ENCODE results near the gene ST7. TPM values are rescaled to one million over a fixed set of nuclear protein-coding genes. Genes with fewer than 3 reads are reported as not detected.

Gene ST7
- total and polyA plus RNA-seq, 5 donors from 2014 or later, result 7.3 to 15.5 (median 9.9) TPM

DNA sequence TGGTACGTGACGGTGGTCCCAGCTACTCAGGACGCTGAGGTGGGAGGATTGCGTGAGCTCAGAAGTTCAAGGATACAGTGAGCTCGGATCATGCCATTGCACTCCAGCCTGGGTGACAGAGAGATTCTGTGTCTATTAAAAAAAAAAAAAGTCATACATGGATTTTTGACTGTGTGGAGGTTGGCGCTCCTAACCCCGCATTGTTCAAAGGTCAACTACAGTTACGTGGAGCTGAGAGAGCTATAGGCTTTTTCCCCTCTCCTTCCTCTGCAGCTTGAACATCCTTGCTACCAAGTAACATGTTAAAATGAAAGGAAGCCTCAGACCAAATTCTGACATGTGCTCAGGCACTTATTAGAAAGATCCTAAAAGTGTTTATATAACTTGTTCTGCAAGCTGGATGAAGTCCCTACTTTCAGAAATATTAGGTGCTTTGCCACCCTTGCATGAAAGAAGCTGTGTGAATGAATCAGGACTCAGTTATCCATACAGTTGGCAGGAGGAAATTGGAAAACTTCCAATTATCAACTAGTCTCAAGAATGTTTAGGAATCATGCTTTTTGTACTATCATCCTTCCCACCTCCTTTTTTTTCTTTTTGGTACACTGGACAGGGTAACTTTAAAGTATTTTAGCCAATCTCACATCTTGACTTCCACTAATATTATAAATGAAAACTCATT is 12.5 kb upstream of the ST7 start:
- H3K4me1 ChIP-seq (ENCODE audit: control insufficient read depth, insufficient read depth, low read length, poor library complexity, severe bottlenecking), result no peaks in the 10 kb centered on the region
- Mint-ChIP-seq H3K9me3 (no peaks in the 10 kb centered on the region), H3K27ac (no peak overlapping the region), H3K4me1 (no peaks in the 10 kb centered on the region), H3K4me3 (no peak overlapping the region), H3K27me3 (peaks cover 16% of the 10 kb centered on the region), H3K36me3 (no peaks in the 10 kb centered on the region)
- no peaks in the 10 kb centered on the region for H3K9me3 ChIP-seq (ENCODE audit: control insufficient read depth in 2 of 2, low read length in 2 of 2)
- ATAC-seq (ENCODE audit: low read depth in 2 of 2), result no peak
- no peak overlapping the region for H3K27ac ChIP-seq (ENCODE audit: insufficient read depth, low read length, poor library complexity, severe bottlenecking)
- no peak for DNase-seq
- H3K27me3 ChIP-seq (ENCODE audit: control insufficient read depth, insufficient read depth, low read length), result peaks cover 2% of the 10 kb centered on the region
- no peaks in the 10 kb centered on the region for H3K36me3 ChIP-seq (ENCODE audit: control insufficient read depth, insufficient read depth, low read length)
- no peak overlapping the region for H3K4me3 ChIP-seq (ENCODE audit: low read depth, low read length)

DNA sequence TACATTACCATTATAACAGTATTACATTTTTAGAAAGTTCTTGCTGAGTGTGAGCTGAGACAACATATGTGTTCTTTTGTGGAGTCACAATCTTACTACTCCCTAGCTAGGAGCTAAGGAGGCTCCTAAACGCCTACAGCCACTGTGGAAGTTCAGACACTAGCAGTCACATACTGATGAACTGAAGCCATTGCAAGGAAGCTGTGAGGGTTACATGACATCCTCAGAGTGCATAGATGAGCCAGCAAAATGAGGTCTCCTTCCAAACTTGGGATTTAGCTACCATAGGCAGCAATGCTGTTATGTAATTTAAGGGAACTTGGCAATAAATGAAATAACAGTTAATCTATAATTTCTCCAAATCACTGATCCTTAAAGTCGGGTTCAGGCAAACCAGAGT is 10.8 kb upstream of the ST7 start:
- H3K36me3 Mint-ChIP-seq, result no peaks in the 10 kb centered on the region
- H3K27me3 ChIP-seq (ENCODE audit: control insufficient read depth, insufficient read depth, low read length), result no peaks in the 10 kb centered on the region
- H3K27ac Mint-ChIP-seq, result no peak overlapping the region
- DNase-seq (no peak), ATAC-seq (ENCODE audit: low read depth in 2 of 2) (no peak)
- no peak overlapping the region for H3K4me3 Mint-ChIP-seq
- no peaks in the 10 kb centered on the region for H3K9me3 Mint-ChIP-seq
- H3K4me3 ChIP-seq (ENCODE audit: low read depth, low read length), result no peak overlapping the region
- no peak overlapping the region for H3K27ac ChIP-seq (ENCODE audit: insufficient read depth, low read length, poor library complexity, severe bottlenecking)
- no peaks in the 10 kb centered on the region for H3K36me3 ChIP-seq (ENCODE audit: control insufficient read depth, insufficient read depth, low read length)
- H3K27me3 Mint-ChIP-seq, result peaks cover 13% of the 10 kb centered on the region
- no peaks in the 10 kb centered on the region for H3K4me1 Mint-ChIP-seq
- H3K9me3 ChIP-seq (ENCODE audit: control insufficient read depth in 2 of 2, low read length in 2 of 2), result no peaks in the 10 kb centered on the region
- H3K4me1 ChIP-seq (ENCODE audit: control insufficient read depth, insufficient read depth, low read length, poor library complexity, severe bottlenecking), result no peaks in the 10 kb centered on the region

DNA sequence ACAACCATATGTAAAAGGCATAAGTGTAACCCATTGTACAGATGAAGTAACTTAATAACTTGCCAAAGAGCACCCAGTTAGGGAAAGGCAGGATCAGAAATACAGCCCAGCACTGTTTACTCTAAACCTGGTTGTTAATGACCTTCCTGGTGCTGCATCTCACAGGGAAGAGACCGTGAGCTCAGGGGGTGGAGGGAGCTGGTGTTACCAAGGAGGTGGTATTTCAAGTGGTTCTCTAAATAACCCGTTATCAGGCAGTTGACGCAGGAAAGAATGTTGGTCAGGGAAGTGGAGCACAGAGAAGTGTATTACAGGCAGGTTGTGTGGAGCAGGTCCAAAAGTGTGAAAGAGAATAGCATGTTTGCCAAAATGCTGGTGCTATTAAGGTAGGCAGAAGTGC is 4.4 kb upstream of the ST7 start:
- no peak for ATAC-seq (ENCODE audit: low read depth in 2 of 2)
- Mint-ChIP-seq H3K27ac (no peak overlapping the region), H3K4me1 (peaks cover 0 to 20% (median 2%) of the 10 kb centered on the region in 4 donors), H3K27me3 (peaks cover 12% of the 10 kb centered on the region), H3K36me3 (no peaks in the 10 kb centered on the region), H3K9me3 (no peaks in the 10 kb centered on the region), H3K4me3 (peak overlapping the region in 2 of 4 donors; percentile 38 to 81)
- DNase-seq, result no peak
- no peaks in the 10 kb centered on the region for H3K27me3 ChIP-seq (ENCODE audit: control insufficient read depth, insufficient read depth, low read length)
- H3K9me3 ChIP-seq (ENCODE audit: control insufficient read depth in 2 of 2, low read length in 2 of 2), result no peaks in the 10 kb centered on the region
- peaks cover 7% of the 10 kb centered on the region for H3K4me1 ChIP-seq (ENCODE audit: control insufficient read depth, insufficient read depth, low read length, poor library complexity, severe bottlenecking)
- H3K27ac ChIP-seq (ENCODE audit: insufficient read depth, low read length, poor library complexity, severe bottlenecking), result no peak overlapping the region
- H3K4me3 ChIP-seq (ENCODE audit: low read depth, low read length), result no peak overlapping the region
- no peaks in the 10 kb centered on the region for H3K36me3 ChIP-seq (ENCODE audit: control insufficient read depth, insufficient read depth, low read length)

DNA sequence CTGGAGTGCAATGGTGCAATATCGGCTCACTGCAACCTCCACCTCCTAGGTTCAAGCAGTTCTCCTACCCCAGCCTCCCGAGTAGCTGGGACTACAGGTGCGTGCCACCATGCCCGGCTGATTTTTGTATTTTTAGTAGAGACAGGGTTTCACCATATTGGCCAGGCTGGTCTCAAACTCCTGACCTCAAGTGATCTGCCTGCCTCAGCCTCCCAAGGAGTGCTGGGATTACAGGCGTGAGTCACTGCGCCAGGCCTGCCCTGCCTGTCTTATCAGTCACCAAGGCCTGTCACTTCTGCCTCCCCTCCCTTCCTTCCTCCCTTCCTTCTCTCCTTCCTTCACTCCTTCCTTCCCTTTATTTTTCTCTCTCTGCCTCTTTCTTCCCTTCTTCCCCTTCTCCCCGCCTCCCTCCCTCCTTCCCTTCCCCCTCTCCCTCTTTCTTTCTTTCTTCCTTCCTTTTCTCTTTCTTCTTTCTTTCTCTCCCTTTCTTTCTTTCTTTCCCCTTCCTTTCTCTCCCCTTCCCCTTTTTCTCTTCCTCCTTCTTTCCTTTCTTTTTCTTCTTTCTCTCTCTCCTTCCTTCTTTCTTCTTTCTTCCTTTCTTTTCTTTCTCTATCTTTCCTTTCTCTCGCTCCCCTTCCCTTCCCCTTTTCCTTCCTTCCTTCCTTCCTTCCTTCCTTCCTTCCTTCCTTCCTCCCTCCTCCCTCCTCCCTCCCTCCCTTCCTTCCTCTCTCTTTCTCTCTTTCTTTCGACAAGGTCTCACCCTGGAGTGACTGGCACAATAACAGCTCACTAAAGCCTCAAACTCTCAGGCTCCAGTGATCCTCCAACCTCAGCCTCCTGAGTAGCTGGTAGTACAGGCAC is 3.1 kb upstream of the ST7 start:
- Mint-ChIP-seq H3K36me3 (no peaks in the 10 kb centered on the region), H3K27me3 (peaks cover 12% of the 10 kb centered on the region), H3K4me3 (no peak overlapping the region), H3K9me3 (no peaks in the 10 kb centered on the region), H3K27ac (peak overlapping the region in 1 of 3 donors; percentile 84), H3K4me1 (peaks cover 3 to 32% (median 10%) of the 10 kb centered on the region in 4 donors)
- Histone ChIP-seq H3K9me3 (ENCODE audit: control insufficient read depth in 2 of 2, low read length in 2 of 2) (no peaks in the 10 kb centered on the region), H3K27me3 (ENCODE audit: control insufficient read depth, insufficient read depth, low read length) (no peaks in the 10 kb centered on the region), H3K4me3 (ENCODE audit: low read depth, low read length) (no peak overlapping the region), H3K27ac (ENCODE audit: insufficient read depth, low read length, poor library complexity, severe bottlenecking) (no peak overlapping the region), H3K4me1 (ENCODE audit: control insufficient read depth, insufficient read depth, low read length, poor library complexity, severe bottlenecking) (peaks cover 19% of the 10 kb centered on the region), H3K36me3 (ENCODE audit: control insufficient read depth, insufficient read depth, low read length) (no peaks in the 10 kb centered on the region)
- ATAC-seq (ENCODE audit: low read depth in 2 of 2) (no peak), DNase-seq (no peak)

GRCh38 chr7:116950889-116951351 is 2.4 kb upstream of the ST7 start:
- peaks cover 12% of the 10 kb centered on the region for H3K27me3 Mint-ChIP-seq
- no peak overlapping the region for H3K4me3 ChIP-seq (ENCODE audit: low read depth, low read length)
- H3K9me3 Mint-ChIP-seq, result no peaks in the 10 kb centered on the region
- H3K9me3 ChIP-seq (ENCODE audit: control insufficient read depth in 2 of 2, low read length in 2 of 2), result no peaks in the 10 kb centered on the region
- H3K27me3 ChIP-seq (ENCODE audit: control insufficient read depth, insufficient read depth, low read length), result no peaks in the 10 kb centered on the region
- H3K4me1 ChIP-seq (ENCODE audit: control insufficient read depth, insufficient read depth, low read length, poor library complexity, severe bottlenecking), result peaks cover 25% of the 10 kb centered on the region
- DNase-seq (no peak), ATAC-seq (ENCODE audit: low read depth in 2 of 2) (no peak)
- no peak overlapping the region for H3K27ac Mint-ChIP-seq
- H3K4me3 Mint-ChIP-seq, result peak overlapping the region; percentile 13 to 74 (median 24)
- peaks cover 11 to 40% (median 16%) of the 10 kb centered on the region in 4 donors for H3K4me1 Mint-ChIP-seq
- no peak overlapping the region for H3K27ac ChIP-seq (ENCODE audit: insufficient read depth, low read length, poor library complexity, severe bottlenecking)
- no peaks in the 10 kb centered on the region for H3K36me3 Mint-ChIP-seq
- no peaks in the 10 kb centered on the region for H3K36me3 ChIP-seq (ENCODE audit: control insufficient read depth, insufficient read depth, low read length)

GRCh38 chr7:116951366-116952292 is 1.7 kb upstream of the ST7 start:
- no peaks in the 10 kb centered on the region for H3K27me3 ChIP-seq (ENCODE audit: control insufficient read depth, insufficient read depth, low read length)
- H3K4me3 Mint-ChIP-seq, result peak overlapping the region in 3 of 4 donors; percentile 26 to 92 (median 74)
- peaks cover 13 to 47% (median 20%) of the 10 kb centered on the region in 4 donors for H3K4me1 Mint-ChIP-seq
- no peaks in the 10 kb centered on the region for H3K36me3 Mint-ChIP-seq
- no peak overlapping the region for H3K27ac ChIP-seq (ENCODE audit: insufficient read depth, low read length, poor library complexity, severe bottlenecking)
- no peaks in the 10 kb centered on the region for H3K9me3 Mint-ChIP-seq
- DNase-seq (no peak), ATAC-seq (ENCODE audit: low read depth in 2 of 2) (no peak)
- no peak overlapping the region for H3K27ac Mint-ChIP-seq
- peaks cover 32% of the 10 kb centered on the region for H3K4me1 ChIP-seq (ENCODE audit: control insufficient read depth, insufficient read depth, low read length, poor library complexity, severe bottlenecking)
- no peaks in the 10 kb centered on the region for H3K9me3 ChIP-seq (ENCODE audit: control insufficient read depth in 2 of 2, low read length in 2 of 2)
- no peaks in the 10 kb centered on the region for H3K36me3 ChIP-seq (ENCODE audit: control insufficient read depth, insufficient read depth, low read length)
- H3K4me3 ChIP-seq (ENCODE audit: low read depth, low read length), result no peak overlapping the region
- peaks cover 12% of the 10 kb centered on the region for H3K27me3 Mint-ChIP-seq

GRCh38 chr7:116952635-116953371 is 498 bp upstream of the ST7 start:
- peak overlapping the region; percentile 87 to 94 (median 90) for H3K4me3 Mint-ChIP-seq

More at GRCh38 chr7:116952635-116953371, 498 bp upstream of the ST7 start:
- Mint-ChIP-seq H3K36me3 (no peaks in the 10 kb centered on the region), H3K9me3 (no peaks in the 10 kb centered on the region), H3K27ac (peak overlapping the region in 2 of 3 donors; percentile 84 to 90), H3K27me3 (peaks cover 4% of the 10 kb centered on the region), H3K4me1 (peaks cover 14 to 48% (median 22%) of the 10 kb centered on the region in 4 donors)
- no peaks in the 10 kb centered on the region for H3K27me3 ChIP-seq (ENCODE audit: control insufficient read depth, insufficient read depth, low read length)
- H3K9me3 ChIP-seq (ENCODE audit: control insufficient read depth in 2 of 2, low read length in 2 of 2), result no peaks in the 10 kb centered on the region
- ATAC-seq (ENCODE audit: low read depth in 2 of 2) (no peak), DNase-seq (peak in 1 of 3 donors; percentile 58)
- no peaks in the 10 kb centered on the region for H3K36me3 ChIP-seq (ENCODE audit: control insufficient read depth, insufficient read depth, low read length)
- peak overlapping the region; percentile 88 for H3K4me3 ChIP-seq (ENCODE audit: low read depth, low read length)
- H3K4me1 ChIP-seq (ENCODE audit: control insufficient read depth, insufficient read depth, low read length, poor library complexity, severe bottlenecking), result peaks cover 32% of the 10 kb centered on the region
- peak overlapping the region; percentile 71 for H3K27ac ChIP-seq (ENCODE audit: insufficient read depth, low read length, poor library complexity, severe bottlenecking)

Data from CD4-positive, CD25-positive, alpha-beta regulatory T cell (primary cell).